SK-N-SH (cell line): Measurements from ENCODE around the gene SNED1.

Experiments
- EP300 ChIP-seq, 2 experiments: IDR thresholded peaks; 2 replicates each; pipeline versions ENCODE4 v1.4.0 to v1.6.1; 2012; ENCODE audit warnings: borderline replicate concordance in 1 of 2, low read depth in 1 of 2, low read length in 1 of 2
- EZH2phosphoT487 ChIP-seq: fragments of 200-600 bp; sonication (generic); IDR thresholded peaks from 2 replicates; pipeline ENCODE4 v1.6.1; 2017; ENCODE audit warnings: low read depth, mixed run types, mild to moderate bottlenecking, antibody characterized with exemption, moderate library complexity, borderline replicate concordance
- FOXJ3 ChIP-seq: sonication (generic); formaldehyde crosslinking; IDR thresholded peaks from 2 replicates; pipeline ENCODE4 v1.5.1; 2020; ENCODE audit warnings: mild to moderate bottlenecking, missing genetic modification reagents
- POLR2AphosphoS5 ChIP-seq: IDR thresholded peaks from 2 replicates; pipeline ENCODE4 v1.6.1; 2012; ENCODE audit warnings: low read depth, low read length
- RXRA ChIP-seq: IDR thresholded peaks from 2 replicates; pipeline ENCODE4 v1.4.0; 2012; ENCODE audit warnings: low read depth, mild to moderate bottlenecking, borderline replicate concordance
- SIN3A ChIP-seq: IDR thresholded peaks from 2 replicates; pipeline ENCODE4 v1.6.1; 2012; ENCODE audit warnings: low read depth, mild to moderate bottlenecking, low read length, moderate library complexity, borderline replicate concordance
- TF ChIP-seq, protein P1 (sequence below): fragments of 200-600 bp; sonication (generic); IDR thresholded peaks from 2 replicates; pipeline ENCODE4 v1.6.1; 2017; ENCODE audit warnings: antibody characterized with exemption, mild to moderate bottlenecking, moderate library complexity
- TF ChIP-seq, protein P2 (sequence below): fragments of 150-350 bp; IDR thresholded peaks from 2 replicates; pipeline ENCODE4 v1.6.1; 2017; ENCODE audit warnings: antibody characterized with exemption, low read length, low read depth, borderline replicate concordance
- TF ChIP-seq, protein P3 (sequence below): IDR thresholded peaks from 2 replicates; pipeline ENCODE4 v1.6.1; 2012; ENCODE audit warnings: mild to moderate bottlenecking, low read depth, low read length, moderate library complexity
- TF ChIP-seq, protein P4 (sequence below): IDR thresholded peaks from 2 replicates; pipeline ENCODE4 v1.4.0; 2012; ENCODE audit warnings: low read depth, borderline replicate concordance

DNA sequence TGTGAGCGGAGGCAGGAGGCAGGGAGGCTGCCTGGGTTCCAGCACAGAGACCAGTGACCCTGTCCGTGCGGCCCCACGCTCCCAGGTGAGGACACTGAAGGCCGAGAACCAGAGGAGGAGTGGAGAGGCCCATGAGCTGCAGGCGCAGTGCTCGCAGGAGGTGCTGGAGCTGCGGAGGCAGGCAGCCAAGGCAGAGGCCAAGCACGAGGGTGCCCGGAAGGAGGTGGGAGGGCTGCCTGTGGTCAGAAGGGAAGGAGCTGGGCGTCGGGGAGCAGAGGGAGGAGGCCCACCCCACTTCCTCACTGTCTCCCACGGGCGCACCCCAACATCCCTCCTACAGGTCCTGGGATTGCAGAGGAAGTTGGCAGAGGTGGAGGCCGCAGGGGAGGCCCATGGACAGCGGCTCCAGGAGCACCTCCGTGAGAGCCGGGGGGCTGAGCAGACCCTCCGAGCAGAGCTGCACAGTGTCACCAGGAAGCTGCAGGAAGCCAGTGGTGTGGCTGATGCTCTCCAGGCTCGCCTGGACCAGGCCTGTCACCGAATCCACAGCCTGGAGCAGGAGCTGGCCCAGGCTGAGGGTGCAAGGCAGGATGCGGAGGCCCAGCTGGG lies 33.0 kb upstream of the SNED1 start:
- TF ChIP-seq, protein P1, sequence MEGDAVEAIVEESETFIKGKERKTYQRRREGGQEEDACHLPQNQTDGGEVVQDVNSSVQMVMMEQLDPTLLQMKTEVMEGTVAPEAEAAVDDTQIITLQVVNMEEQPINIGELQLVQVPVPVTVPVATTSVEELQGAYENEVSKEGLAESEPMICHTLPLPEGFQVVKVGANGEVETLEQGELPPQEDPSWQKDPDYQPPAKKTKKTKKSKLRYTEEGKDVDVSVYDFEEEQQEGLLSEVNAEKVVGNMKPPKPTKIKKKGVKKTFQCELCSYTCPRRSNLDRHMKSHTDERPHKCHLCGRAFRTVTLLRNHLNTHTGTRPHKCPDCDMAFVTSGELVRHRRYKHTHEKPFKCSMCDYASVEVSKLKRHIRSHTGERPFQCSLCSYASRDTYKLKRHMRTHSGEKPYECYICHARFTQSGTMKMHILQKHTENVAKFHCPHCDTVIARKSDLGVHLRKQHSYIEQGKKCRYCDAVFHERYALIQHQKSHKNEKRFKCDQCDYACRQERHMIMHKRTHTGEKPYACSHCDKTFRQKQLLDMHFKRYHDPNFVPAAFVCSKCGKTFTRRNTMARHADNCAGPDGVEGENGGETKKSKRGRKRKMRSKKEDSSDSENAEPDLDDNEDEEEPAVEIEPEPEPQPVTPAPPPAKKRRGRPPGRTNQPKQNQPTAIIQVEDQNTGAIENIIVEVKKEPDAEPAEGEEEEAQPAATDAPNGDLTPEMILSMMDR = no peak
- TF ChIP-seq, protein P2, sequence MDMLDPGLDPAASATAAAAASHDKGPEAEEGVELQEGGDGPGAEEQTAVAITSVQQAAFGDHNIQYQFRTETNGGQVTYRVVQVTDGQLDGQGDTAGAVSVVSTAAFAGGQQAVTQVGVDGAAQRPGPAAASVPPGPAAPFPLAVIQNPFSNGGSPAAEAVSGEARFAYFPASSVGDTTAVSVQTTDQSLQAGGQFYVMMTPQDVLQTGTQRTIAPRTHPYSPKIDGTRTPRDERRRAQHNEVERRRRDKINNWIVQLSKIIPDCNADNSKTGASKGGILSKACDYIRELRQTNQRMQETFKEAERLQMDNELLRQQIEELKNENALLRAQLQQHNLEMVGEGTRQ = no peak
- TF ChIP-seq RXRA = no peak
- no peak for TF ChIP-seq POLR2AphosphoS5
- TF ChIP-seq, protein P3, sequence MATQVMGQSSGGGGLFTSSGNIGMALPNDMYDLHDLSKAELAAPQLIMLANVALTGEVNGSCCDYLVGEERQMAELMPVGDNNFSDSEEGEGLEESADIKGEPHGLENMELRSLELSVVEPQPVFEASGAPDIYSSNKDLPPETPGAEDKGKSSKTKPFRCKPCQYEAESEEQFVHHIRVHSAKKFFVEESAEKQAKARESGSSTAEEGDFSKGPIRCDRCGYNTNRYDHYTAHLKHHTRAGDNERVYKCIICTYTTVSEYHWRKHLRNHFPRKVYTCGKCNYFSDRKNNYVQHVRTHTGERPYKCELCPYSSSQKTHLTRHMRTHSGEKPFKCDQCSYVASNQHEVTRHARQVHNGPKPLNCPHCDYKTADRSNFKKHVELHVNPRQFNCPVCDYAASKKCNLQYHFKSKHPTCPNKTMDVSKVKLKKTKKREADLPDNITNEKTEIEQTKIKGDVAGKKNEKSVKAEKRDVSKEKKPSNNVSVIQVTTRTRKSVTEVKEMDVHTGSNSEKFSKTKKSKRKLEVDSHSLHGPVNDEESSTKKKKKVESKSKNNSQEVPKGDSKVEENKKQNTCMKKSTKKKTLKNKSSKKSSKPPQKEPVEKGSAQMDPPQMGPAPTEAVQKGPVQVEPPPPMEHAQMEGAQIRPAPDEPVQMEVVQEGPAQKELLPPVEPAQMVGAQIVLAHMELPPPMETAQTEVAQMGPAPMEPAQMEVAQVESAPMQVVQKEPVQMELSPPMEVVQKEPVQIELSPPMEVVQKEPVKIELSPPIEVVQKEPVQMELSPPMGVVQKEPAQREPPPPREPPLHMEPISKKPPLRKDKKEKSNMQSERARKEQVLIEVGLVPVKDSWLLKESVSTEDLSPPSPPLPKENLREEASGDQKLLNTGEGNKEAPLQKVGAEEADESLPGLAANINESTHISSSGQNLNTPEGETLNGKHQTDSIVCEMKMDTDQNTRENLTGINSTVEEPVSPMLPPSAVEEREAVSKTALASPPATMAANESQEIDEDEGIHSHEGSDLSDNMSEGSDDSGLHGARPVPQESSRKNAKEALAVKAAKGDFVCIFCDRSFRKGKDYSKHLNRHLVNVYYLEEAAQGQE = no peak
- TF ChIP-seq, protein P4, sequence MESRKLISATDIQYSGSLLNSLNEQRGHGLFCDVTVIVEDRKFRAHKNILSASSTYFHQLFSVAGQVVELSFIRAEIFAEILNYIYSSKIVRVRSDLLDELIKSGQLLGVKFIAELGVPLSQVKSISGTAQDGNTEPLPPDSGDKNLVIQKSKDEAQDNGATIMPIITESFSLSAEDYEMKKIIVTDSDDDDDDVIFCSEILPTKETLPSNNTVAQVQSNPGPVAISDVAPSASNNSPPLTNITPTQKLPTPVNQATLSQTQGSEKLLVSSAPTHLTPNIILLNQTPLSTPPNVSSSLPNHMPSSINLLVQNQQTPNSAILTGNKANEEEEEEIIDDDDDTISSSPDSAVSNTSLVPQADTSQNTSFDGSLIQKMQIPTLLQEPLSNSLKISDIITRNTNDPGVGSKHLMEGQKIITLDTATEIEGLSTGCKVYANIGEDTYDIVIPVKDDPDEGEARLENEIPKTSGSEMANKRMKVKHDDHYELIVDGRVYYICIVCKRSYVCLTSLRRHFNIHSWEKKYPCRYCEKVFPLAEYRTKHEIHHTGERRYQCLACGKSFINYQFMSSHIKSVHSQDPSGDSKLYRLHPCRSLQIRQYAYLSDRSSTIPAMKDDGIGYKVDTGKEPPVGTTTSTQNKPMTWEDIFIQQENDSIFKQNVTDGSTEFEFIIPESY = no peak
- TF ChIP-seq SIN3A = no peak
- no peak for TF ChIP-seq EP300 (IDR thresholded peaks at IDR 0.05; ENCODE audit: borderline replicate concordance in 1 of 2, low read depth in 1 of 2, low read length in 1 of 2)
- no peak for TF ChIP-seq FOXJ3 (CRISPR knock-in tag)
- TF ChIP-seq EZH2phosphoT487 = no peak
